T-helper 2 cell (primary cell): ENCODE data around the gene ZYX.
"Not testable (repeated sequence)": the region's sequence is repeated elsewhere in the genome, so short reads cannot be mapped to it uniquely, and the experiment has no call there.

Source experiments
- DNase-seq, 5 experiments: peaks; one replicate each; pipeline versions ENCODE4 v3.0.0 to v3.0.0-alpha.2; 2012 to 2022

The ZYX gene

DNA sequence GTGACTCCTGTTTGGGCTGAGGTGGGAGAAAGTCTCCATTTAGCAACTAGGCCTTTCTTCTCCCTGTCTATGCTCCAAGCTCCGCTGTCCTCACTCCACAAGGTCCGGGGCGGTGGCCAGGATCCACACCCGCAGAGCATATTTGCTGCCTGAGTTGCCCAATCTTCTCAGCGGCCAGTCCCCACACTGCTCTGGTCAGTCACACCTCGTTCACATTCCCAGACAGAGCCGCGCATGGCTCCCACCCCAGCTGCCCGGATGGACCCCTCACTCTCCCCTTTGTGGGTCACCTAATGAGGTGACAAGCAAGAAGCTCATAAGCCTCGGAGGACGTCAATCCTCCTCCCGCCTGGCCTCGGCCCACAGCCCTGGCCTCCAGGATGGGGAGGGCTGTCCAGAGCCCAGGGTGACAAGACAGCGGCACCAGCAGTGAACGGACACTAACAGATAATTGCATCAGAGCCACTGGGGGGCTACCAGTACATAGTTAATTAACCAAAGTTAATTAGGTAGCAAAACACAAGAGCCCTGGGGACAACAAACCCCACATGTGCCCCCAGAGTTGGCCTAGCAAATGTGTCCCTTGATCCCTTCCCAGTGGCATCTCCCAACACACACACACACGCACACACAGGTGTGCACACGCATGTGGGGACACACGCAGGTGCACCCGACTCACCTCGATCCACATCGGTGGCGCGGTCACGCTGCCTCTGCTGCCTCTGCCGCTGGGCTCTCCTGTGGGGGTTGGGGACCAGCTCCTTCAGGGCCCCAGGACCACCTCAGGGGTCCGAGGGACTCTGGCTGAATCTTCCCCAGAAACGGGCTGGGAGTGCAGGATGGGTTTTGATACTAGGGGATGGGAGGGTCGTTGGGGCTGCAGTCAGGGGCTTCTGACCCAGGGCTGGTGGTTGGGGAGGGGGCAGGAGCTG lies 15.7 kb downstream of the ZYX start:
- no peak for DNase-seq

- DNase-seq, result no peak
Measured at GRCh38 chr7:143397710-143398530, 16.8 kb downstream of the ZYX start.

GRCh38 chr7:143398616-143399015 lies 17.5 kb downstream of the ZYX start:
- no peak for DNase-seq

DNA sequence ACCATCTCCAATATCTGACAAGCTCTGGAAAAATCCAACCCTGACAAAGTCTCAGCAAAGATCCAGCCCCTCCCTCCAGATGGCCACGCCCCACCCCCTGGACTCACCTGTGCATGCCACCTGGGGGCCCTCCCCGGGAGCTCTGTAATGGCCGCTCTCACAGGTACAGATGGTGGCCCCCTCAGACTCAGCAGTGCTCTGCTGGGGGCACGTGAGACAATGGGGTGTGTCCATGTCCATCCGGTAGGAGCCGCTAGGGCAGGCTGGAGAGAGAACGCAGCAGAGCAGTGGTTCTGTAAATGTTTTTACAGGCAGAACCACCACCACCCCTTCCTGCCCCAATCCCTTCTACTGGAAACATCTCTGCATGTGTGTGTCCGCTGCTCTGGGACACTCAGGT lies 18.0 kb downstream of the ZYX start:
- no peak for DNase-seq

DNA sequence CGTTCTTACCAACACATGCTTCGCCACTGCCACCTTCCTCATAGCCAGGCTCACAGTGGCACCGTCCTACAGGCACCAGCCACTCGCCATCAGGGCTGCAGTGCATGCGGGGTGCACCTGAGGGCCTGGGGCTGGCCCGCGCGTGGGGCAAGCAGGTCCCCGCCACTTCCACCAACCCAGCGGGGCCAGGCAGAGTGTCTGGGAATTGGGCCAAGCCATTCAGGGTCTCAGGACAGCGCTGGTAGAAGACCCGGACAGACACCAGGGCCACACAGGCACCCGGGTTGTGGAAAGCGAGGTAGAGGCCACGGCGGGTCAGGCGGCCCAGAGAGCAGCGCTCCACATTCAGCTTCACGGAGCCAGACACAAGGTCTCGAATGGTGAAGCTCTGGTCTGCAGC lies 18.5 kb downstream of the ZYX start:
- no peak for DNase-seq

DNA sequence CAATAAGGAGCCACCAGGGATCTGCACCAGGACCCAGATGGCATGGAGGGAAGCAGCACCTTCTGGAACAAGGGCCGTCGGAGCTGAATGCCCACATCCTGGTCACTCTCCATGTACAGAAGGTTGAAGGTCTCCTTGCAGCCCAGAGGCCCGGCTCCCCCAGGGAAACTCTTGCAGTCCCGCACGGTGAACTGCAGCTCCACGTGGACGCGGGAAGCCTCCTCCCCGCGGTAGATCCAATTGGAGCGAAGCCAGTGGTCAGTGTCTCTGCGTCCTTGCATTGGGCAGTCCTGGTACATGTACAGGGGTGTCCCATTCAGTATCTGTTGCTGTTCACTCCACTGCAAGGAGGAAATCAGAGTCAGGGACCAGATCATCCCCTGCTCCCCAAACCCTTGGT lies 20.1 kb downstream of the ZYX start:
- no peak for DNase-seq

- DNase-seq, result not testable (repeated sequence)
Measured at GRCh38 chr7:143402233-143402632, 21.1 kb downstream of the ZYX start.

GRCh38 chr7:143405173-143406001 lies 24.2 kb downstream of the ZYX start:
- no peak for DNase-seq

DNA sequence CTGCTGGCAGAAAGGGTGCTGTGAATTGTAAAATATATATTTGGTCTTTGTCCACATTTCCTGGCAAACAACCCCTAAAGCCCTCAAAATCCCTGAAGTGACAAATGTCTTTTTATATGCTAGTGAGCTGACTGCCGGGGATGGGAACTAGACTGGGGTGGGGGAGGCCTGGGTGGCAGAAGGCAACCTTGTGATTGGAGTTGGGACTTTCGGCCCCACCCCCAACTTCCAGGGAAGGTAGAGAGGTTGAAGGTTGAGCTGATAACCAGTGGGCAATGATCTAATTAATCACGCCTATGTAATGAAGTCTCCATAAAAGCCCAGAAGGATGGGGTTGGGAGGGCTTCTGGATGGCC lies 24.8 kb downstream of the ZYX start:
- DNase-seq, result no peak

- peak in 3 of 5 experiments; percentile 35 to 83 (median 36) for DNase-seq
Measured at GRCh38 chr7:143407287-143408251, 26.4 kb downstream of the ZYX start.

GRCh38 chr7:143408252-143408685 lies 27.1 kb downstream of the ZYX start:
- DNase-seq, result no peak

DNA sequence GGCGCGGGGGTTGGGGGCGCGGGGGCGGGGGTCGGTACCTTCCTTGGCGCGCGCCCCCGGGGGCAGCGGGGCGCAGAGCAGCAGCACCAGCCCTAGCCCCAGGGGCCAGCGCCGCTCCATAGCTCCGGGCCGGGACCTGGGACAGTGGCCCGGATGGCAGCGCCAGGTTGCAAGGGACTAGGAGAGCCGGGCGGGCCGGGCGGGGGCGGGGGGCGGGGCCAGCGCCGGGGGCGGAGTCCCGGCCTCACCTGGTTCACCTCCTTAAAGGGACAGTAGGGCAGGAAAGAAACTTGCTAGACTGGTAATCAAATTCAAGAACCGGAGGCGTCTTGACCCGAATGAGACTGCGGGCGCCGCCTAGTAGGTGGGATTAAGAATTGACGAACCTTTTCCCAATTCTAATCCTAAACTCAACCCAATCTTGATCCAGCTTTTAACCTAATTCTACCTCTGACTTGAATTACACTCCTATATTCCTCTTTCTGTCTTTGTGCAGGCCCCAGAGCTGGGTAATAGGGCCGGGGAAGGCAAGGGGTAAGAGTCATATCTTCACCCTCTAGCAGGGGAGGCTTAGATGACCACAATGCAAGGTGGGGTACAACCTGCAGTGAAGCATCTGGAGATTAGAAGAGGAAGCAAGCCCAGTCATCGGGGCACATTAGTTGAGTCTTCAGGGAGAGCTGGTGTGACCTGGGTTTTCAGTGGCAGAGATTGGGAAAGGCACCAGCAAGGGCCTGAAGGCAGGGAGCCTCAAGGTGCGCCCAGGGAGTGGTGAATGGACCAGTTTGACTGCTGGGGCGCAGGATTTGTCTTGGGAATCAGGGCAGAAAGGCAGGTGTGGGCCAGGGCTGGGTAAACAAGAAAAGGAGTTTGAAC lies 27.8 kb downstream of the ZYX start, which contains the start of gene EPHA1:
TSS of gene EPHA1 (minus strand) at position 171 of the 876 bp plus-strand sequence. CDS start at position 120, 51 bp downstream.
- DNase-seq, result peak in 3 of 5 experiments; percentile 28 to 46 (median 36)

GRCh38 chr7:143410521-143411004 lies 29.4 kb downstream of the ZYX start:
- DNase-seq, result no peak

- no peak for DNase-seq
Measured at GRCh38 chr7:143411976-143412708, 31.0 kb downstream of the ZYX start.

- DNase-seq, result no peak
Measured at GRCh38 chr7:143413123-143413522, 32.0 kb downstream of the ZYX start.

- DNase-seq, result not testable (repeated sequence)
Measured at GRCh38 chr7:143415209-143415608, 34.1 kb downstream of the ZYX start.

- no peak for DNase-seq
Measured at GRCh38 chr7:143415742-143416397, 34.7 kb downstream of the ZYX start.

DNA sequence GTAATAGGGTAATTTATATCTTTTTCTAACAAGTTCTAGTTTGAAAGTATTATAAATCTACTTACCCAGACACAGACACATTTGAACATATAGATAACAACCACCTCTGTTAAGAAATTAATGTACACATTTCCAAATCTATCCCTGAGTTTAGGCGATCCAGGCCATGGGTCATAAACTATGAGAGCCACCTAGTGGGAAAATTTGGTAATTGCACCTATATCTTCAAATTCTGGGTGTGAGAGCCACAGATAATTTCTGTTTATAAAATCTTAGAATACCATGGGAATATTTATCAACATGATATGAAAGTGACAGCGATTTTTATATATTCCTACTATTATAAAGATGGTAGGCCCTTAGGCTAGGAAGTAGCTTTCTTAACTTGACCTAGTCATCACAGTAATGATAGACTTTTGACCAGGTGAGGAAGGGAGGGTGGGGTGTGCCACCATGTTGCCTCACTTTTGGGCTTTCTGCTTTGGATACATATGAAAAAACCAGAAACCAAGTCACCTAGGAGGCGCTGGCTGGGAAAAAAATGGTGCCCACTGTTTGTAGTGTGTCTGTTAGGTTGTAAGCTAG lies 35.5 kb downstream of the ZYX start:
- peak in 2 of 5 experiments; percentile 40 to 55 for DNase-seq
